ENCODE data around the gene TPCN2. TPM values are rescaled to one million over a fixed set of nuclear protein-coding genes. Genes with fewer than 3 reads are reported as not detected.

The TPCN2 gene
- total and polyA plus RNA-seq, 4 donors: 6.4 to 20.8 (median 12.1) TPM

DNA sequence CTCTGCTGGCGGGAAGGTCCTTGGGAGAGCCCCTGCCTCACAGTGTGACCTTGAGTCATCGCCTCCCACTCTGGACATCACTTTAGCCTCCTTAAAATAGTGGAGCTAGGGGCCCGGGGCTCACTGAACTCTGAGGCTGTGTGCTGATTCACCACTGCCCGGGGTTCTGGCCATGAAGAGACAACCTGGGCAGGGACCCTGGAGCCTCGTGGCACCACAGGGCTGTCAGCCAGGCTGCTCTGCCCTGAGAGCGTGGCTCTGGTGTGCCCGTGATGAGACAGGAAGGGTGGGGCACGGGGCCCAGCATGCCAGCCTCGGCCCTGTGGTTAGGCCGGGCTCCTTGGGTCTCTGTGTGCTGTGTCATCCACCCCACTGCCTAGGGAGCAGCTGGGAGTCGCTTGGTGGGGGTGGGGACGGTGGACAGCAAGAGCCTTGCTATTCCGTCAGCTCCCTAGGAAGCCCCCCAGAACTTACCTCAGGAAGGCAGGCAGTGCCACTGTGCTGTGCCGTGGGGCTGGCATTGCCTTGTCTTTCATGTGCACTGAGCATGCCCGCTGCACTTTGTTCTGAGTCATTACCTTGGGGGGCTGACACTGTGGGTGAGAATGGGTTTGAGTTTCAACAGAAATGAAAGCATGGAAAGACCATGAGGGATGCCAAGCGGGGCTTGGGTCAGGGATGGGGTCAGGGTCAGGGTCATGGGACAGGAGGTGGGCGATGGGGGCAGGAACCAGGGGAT is 31.7 kb downstream of the TPCN2 start:
- WGBS: 83% methylated on average over 17 of the region's 17 CpGs
- H3K9ac ChIP-seq (ENCODE audit: low read depth in 1 of 2, low read length in 2 of 2): no peak overlapping the region
- H3K27ac ChIP-seq (ENCODE audit: low read depth in 1 of 2, low read length in 2 of 2): no peak overlapping the region
- H3K4me3 ChIP-seq (ENCODE audit: low read depth in 1 of 3, low read length in 3 of 3): no peak overlapping the region
- peaks cover 2 to 63% (median 17%) of the 10 kb centered on the region in 4 donors for H3K36me3 ChIP-seq (ENCODE audit: control insufficient read depth in 4 of 4, insufficient read depth in 3 of 4, low read depth in 1 of 4, low read length in 3 of 4)
- no peaks in the 10 kb centered on the region for H3K9me3 ChIP-seq (ENCODE audit: control insufficient read depth in 4 of 4, low read length in 3 of 4)
- TF ChIP-seq CTCF (IDR thresholded peaks at IDR 0.05; ENCODE audit: low read depth, low read length, missing input control): no peak
- no peaks in the 10 kb centered on the region for H3K27me3 ChIP-seq (ENCODE audit: control insufficient read depth in 4 of 4, insufficient read depth in 4 of 4, low read length in 3 of 4)
- no peaks in the 10 kb centered on the region for H3K4me1 ChIP-seq (ENCODE audit: control insufficient read depth in 4 of 4, insufficient read depth in 4 of 4, low read length in 3 of 4)
- no peak for DNase-seq (ENCODE audit: low spot score)

DNA sequence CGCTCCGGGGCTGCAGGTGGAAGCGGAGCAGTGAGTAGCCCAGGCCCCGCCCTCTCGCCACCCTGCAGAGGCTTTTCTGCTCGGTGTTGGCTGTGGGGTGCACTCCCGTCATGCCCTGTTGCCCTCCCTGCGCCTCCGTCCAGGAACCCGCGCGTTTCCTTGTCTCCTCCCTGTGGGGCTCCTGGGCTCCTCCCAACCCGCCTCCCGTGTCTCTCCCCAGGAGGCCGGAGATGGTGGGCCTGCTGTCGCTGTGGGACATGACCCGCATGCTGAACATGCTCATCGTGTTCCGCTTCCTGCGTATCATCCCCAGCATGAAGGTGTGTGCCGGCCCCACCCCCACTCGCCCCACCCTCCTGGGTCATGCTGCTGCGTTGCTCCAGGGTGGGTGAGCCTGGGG is 32.4 kb downstream of the TPCN2 start:
- 95% methylated on average over 23 of the region's 23 CpGs for WGBS
- no peaks in the 10 kb centered on the region for H3K4me1 ChIP-seq (ENCODE audit: control insufficient read depth in 4 of 4, insufficient read depth in 4 of 4, low read length in 3 of 4)
- TF ChIP-seq HNF4A (conservative IDR thresholded peaks at IDR 0.05) (no peak), FOXA1 (IDR thresholded peaks at IDR 0.05) (no peak), YY1 (IDR thresholded peaks at IDR 0.05) (no peak), NR2F2 (IDR thresholded peaks at IDR 0.05) (no peak), REST (IDR thresholded peaks at IDR 0.05) (no peak), SP1 (IDR thresholded peaks at IDR 0.05) (no peak), FOXA2 (IDR thresholded peaks at IDR 0.05) (no peak), MAX (IDR thresholded peaks at IDR 0.05) (no peak), ATF3 (IDR thresholded peaks at IDR 0.05) (no peak), JUND (IDR thresholded peaks at IDR 0.05) (no peak), TAF1 (conservative IDR thresholded peaks at IDR 0.05) (no peak), CTCF (IDR thresholded peaks at IDR 0.05; ENCODE audit: low read depth, low read length, missing input control) (no peak), RAD21 (IDR thresholded peaks at IDR 0.05) (no peak), GABPA (IDR thresholded peaks at IDR 0.05 in 1 of 2, conservative IDR thresholded peaks at IDR 0.05 in 1 of 2) (no peak), EGR1 (IDR thresholded peaks at IDR 0.05; ENCODE audit: low read depth in 2 of 2) (no peak), RXRA (IDR thresholded peaks at IDR 0.05) (no peak), HNF4G (IDR thresholded peaks at IDR 0.05) (no peak)
- TF ChIP-seq, protein P1, sequence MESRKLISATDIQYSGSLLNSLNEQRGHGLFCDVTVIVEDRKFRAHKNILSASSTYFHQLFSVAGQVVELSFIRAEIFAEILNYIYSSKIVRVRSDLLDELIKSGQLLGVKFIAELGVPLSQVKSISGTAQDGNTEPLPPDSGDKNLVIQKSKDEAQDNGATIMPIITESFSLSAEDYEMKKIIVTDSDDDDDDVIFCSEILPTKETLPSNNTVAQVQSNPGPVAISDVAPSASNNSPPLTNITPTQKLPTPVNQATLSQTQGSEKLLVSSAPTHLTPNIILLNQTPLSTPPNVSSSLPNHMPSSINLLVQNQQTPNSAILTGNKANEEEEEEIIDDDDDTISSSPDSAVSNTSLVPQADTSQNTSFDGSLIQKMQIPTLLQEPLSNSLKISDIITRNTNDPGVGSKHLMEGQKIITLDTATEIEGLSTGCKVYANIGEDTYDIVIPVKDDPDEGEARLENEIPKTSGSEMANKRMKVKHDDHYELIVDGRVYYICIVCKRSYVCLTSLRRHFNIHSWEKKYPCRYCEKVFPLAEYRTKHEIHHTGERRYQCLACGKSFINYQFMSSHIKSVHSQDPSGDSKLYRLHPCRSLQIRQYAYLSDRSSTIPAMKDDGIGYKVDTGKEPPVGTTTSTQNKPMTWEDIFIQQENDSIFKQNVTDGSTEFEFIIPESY (IDR thresholded peaks at IDR 0.05): no peak
- DNase-seq (ENCODE audit: low spot score): no peak
- no peak overlapping the region for H3K4me3 ChIP-seq (ENCODE audit: low read depth in 1 of 3, low read length in 3 of 3)
- H3K9ac ChIP-seq (ENCODE audit: low read depth in 1 of 2, low read length in 2 of 2): no peak overlapping the region
- peaks cover 2 to 62% (median 15%) of the 10 kb centered on the region in 4 donors for H3K36me3 ChIP-seq (ENCODE audit: control insufficient read depth in 4 of 4, insufficient read depth in 3 of 4, low read depth in 1 of 4, low read length in 3 of 4)
- H3K27ac ChIP-seq (ENCODE audit: low read depth in 1 of 2, low read length in 2 of 2): no peak overlapping the region
- no peaks in the 10 kb centered on the region for H3K9me3 ChIP-seq (ENCODE audit: control insufficient read depth in 4 of 4, low read length in 3 of 4)
- H3K27me3 ChIP-seq (ENCODE audit: control insufficient read depth in 4 of 4, insufficient read depth in 4 of 4, low read length in 3 of 4): no peaks in the 10 kb centered on the region
